Duodenal mucosa (tissue), 2 donors: Measurements from ENCODE around the gene RASIP1.

Experiments
- H3K27ac ChIP-seq: one replicate; pipeline ENCODE4 v1.7.0; 2013; ENCODE audit warnings: low read depth, low read length
- H3K27me3 ChIP-seq, 2 donors: one replicate each; pipeline ENCODE4 v1.7.0; 2013; ENCODE audit warnings: low read length in 2 of 2, control low read depth in 1 of 2; ENCODE audit not compliant: insufficient read depth in 2 of 2, control insufficient read depth in 1 of 2
- H3K36me3 ChIP-seq, 2 donors: one replicate each; pipeline ENCODE4 v1.7.0; 2013; ENCODE audit warnings: low read length in 2 of 2, control low read depth in 1 of 2; ENCODE audit not compliant: insufficient read depth in 2 of 2, control insufficient read depth in 1 of 2
- H3K4me1 ChIP-seq, 2 donors: one replicate each; pipeline ENCODE4 v1.7.0; 2013; ENCODE audit warnings: low read length in 2 of 2, control low read depth in 1 of 2; ENCODE audit not compliant: insufficient read depth in 2 of 2, control insufficient read depth in 1 of 2
- H3K4me3 ChIP-seq, 2 donors: one replicate each; pipeline ENCODE4 v1.7.0; 2013; ENCODE audit warnings: low read length in 2 of 2, low read depth in 1 of 2
- H3K9ac ChIP-seq, 2 donors: one replicate each; pipeline ENCODE4 v1.7.0; 2013; ENCODE audit warnings: low read length in 2 of 2, low read depth in 1 of 2
- H3K9me3 ChIP-seq, 2 donors: one replicate each; pipeline ENCODE4 v1.7.0; 2013; ENCODE audit warnings: low read length in 2 of 2, control low read depth in 1 of 2; ENCODE audit not compliant: control insufficient read depth in 1 of 2

RASIP1 gene

GRCh38 chr19:48676487-48676886 is 63.9 kb downstream of the RASIP1 start:
- no peaks in the 10 kb centered on the region for H3K36me3 ChIP-seq
- peak overlapping the region in 1 of 2 donors; percentile 38 for H3K9ac ChIP-seq
- H3K9me3 ChIP-seq: no peaks in the 10 kb centered on the region
- H3K4me3 ChIP-seq: no peak overlapping the region
- H3K27ac ChIP-seq: peak overlapping the region; percentile 58
- no peaks in the 10 kb centered on the region for H3K27me3 ChIP-seq
- H3K4me1 ChIP-seq: peaks cover 26 to 31% of the 10 kb centered on the region in 2 donors

DNA sequence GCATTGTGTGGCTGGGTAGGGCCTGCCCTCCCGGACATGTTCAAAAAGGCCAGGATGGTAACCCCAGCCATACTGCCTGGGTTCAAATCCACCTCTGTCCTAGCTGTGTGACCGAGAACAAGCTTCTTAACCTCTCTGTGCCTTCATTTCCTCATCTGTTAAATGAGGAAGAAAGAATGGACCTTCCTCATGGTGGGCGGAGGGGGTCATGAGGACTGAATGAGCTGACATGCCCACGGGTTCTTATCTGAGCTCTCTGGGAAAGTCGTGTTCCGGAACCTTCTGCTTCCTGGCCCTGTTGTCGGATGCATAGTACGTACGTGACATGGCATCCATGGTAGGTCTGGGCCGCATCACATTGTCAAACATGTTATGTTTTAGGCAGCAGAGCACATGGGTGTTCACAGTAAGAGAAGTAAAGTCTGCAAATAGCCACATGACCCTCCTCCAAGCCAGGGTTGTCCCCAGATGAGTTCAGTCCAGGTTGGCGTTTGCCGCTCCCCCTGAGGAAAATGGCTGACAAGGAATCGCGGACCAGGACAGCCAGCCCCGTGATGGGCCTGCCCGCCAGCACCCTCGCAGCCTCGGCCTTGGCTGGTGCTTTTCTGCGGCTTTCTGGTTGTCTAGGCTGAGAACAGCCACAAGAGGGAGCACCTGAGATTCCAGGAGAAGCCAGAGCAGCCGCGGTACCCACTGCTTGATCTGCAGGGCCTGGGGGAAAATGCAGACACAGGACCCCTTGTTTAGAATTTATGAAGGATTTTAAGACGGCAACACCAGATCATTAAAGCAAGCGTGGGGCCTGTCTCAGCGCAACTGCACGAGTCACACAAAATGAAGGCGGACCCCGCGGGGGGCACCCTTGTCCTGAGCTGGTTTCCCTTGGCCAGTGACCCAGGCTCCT is 65.2 kb downstream of the RASIP1 start:
- Histone ChIP-seq H3K27ac (no peak overlapping the region), H3K27me3 (no peaks in the 10 kb centered on the region), H3K36me3 (no peaks in the 10 kb centered on the region), H3K4me3 (no peak overlapping the region), H3K9ac (peak overlapping the region in 1 of 2 donors; percentile 33), H3K9me3 (no peaks in the 10 kb centered on the region), H3K4me1 (peaks cover 26 to 27% of the 10 kb centered on the region in 2 donors)

DNA sequence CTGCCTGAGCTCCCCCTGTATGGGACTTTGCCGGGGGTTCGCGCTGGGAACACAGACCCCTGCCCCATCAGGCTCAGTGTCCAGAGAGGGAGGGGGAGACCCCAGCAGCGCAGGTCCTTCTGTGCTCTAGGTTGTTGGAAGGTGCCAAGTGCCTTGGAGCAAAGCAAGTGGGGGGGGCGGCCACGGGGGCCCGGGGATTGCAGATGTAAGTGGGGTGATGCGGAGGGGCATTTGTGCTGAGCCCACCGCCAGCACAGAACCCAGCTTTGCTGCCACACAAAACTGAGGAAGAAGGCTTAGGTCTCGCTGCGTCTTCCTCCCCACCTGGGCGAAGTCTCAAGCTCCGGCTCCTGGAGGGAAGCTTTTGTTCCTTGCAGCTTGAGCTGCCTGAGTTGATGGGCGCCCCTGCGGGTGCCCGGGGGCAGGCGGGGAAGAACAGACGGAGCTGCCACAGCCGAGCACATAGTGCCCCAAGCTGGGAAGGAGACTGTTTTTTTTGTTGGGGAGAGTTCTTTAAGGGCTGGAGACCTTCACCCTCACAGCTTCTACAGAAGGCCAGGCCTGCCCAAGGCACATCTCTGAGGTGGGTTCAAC is 66.1 kb downstream of the RASIP1 start:
- Histone ChIP-seq H3K9ac (no peak overlapping the region), H3K4me3 (no peak overlapping the region), H3K36me3 (no peaks in the 10 kb centered on the region), H3K27ac (no peak overlapping the region), H3K9me3 (no peaks in the 10 kb centered on the region), H3K27me3 (no peaks in the 10 kb centered on the region), H3K4me1 (peaks cover 26 to 27% of the 10 kb centered on the region in 2 donors)

DNA sequence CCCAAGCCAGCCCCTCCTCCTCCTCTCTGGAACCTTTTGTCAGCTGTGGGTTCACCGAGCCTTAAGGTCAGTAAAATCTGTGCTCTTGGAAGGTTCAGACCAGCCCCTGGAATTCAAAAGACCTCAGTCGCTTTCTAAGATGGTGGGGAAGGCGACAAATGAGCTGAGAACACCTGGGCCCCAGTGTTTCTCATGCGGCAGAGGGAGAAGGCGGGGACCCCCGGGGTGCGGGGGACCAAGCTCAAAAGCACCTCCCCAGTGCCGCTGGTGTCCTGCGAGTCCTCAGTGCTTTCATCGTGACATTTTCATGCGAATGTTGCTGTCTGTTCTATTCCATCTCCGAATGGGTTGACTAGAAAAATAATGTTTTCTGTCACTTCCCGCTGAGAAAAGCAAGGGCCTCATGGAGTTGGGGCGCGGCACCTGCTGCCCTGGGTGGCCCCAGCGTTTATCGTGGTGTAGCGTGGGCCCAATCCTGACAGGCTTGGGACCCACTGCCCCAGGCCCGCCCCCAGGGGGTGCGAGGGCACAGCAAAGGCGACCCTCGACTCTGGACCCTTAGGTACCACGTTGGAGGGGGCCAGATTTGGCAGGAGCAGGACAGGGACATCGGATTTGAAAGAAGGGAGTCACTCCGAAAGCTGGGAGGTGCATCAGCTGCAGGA is 66.8 kb downstream of the RASIP1 start:
- Histone ChIP-seq H3K27ac (no peak overlapping the region), H3K9me3 (no peaks in the 10 kb centered on the region), H3K4me1 (peaks cover 21 to 23% of the 10 kb centered on the region in 2 donors), H3K9ac (no peak overlapping the region), H3K36me3 (no peaks in the 10 kb centered on the region), H3K4me3 (no peak overlapping the region), H3K27me3 (no peaks in the 10 kb centered on the region)

DNA sequence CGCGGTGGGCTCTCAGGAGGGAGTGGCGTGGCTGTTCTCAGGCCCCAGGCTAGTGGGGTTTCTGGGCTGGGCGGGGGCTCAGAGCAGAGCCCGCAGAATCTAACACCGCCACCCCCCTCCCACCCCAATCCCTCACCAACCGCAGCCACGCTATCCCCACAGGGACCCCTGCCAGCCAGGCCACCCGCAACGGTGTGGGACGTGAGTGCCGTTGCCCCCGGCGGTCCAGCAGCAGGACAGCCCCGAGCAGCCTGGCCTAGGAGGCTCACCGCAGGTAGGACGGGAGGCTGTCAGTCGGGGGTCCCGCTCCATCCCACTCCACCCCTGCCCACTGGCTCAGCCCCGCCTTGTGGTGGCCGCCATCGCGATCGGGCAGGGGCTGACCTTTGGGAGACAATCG is 67.4 kb downstream of the RASIP1 start, which contains the start of gene NTN5:
NTN5 (minus strand) TSS at position 24 of the 400 bp plus-strand sequence. CDS start 2,031 bp downstream, outside the sequence.
- Histone ChIP-seq H3K27me3 (no peaks in the 10 kb centered on the region), H3K9me3 (no peaks in the 10 kb centered on the region), H3K4me3 (no peak within 1 kb of the TSS), H3K4me1 (peaks cover 20 to 23% of the 10 kb centered on the region in 2 donors), H3K36me3 (no peaks in the 10 kb centered on the region), H3K27ac (no peak within 1 kb of the TSS), H3K9ac (no peak within 1 kb of the TSS)

- no peak overlapping the region for H3K9ac ChIP-seq
- H3K9me3 ChIP-seq: no peaks in the 10 kb centered on the region
- H3K27ac ChIP-seq: no peak overlapping the region
- no peaks in the 10 kb centered on the region for H3K27me3 ChIP-seq
- H3K4me3 ChIP-seq: no peak overlapping the region
- H3K36me3 ChIP-seq: no peaks in the 10 kb centered on the region
- peaks cover 10 to 14% of the 10 kb centered on the region in 2 donors for H3K4me1 ChIP-seq
Measured at GRCh38 chr19:48671446-48671995, 68.9 kb downstream of the RASIP1 start.

DNA sequence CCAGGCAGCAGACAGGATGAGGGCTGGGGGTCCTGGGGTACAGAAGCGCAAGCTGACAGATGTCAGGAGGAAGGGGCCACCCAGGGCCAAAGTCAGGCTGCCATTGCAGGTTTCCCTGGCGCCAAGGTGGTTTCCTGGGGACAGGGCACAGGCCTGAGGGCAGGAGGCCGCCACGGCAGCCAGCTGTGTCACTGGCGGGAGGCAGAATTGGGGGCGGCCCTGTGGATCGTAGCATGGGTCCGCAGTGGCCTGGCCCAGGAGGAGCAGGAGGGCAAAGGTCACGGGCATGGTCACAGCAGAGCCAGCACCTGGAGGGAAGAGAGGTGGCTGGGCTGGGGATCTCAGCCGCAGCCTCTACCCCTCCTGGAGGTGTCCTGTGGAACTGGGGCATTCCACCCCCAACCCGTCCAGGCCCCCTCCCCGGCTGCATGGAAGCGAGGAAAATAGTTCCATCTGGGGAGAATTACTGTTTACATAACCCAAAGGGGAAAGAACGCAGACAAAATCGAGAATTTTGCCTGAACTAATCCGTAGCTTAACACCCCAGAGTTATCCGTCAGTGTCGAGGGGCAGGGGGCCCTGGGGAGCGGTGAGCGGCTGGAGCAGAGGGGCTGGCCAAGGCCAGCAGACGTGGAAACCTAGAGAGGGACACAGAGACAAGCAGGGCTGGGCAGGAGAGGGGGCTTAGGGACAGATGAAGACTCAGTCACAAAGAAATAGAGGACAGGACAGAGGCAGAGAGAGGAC is 69.5 kb downstream of the RASIP1 start:
- H3K4me1 ChIP-seq: peaks cover 8 to 14% of the 10 kb centered on the region in 2 donors
- H3K9ac ChIP-seq: no peak overlapping the region
- H3K27me3 ChIP-seq: no peaks in the 10 kb centered on the region
- no peak overlapping the region for H3K4me3 ChIP-seq
- no peaks in the 10 kb centered on the region for H3K9me3 ChIP-seq
- H3K36me3 ChIP-seq: no peaks in the 10 kb centered on the region
- H3K27ac ChIP-seq: no peak overlapping the region
